Kidney capillary endothelial cell (primary cell): ENCODE data around the gene CELF4.

Experiments
- DNase-seq: peaks from one replicate; pipeline ENCODE4 v3.0.0-alpha.2; 2018; ENCODE audit warnings: low spot score

CELF4 gene

GRCh38 chr18:37346048-37346447, 219.6 kb downstream of the CELF4 start:
- DNase-seq: no peak

GRCh38 chr18:37343542-37343851, 222.1 kb downstream of the CELF4 start:
- no peak for DNase-seq

GRCh38 chr18:37341473-37342086, 224.0 kb downstream of the CELF4 start:
- no peak for DNase-seq

GRCh38 chr18:37341016-37341415, 224.6 kb downstream of the CELF4 start:
- DNase-seq: peak; percentile 33

- DNase-seq: no peak
These were observed 225.8 kb downstream of the CELF4 start for GRCh38 chr18:37339701-37340215.

- DNase-seq: no peak
These were observed 228.9 kb downstream of the CELF4 start for GRCh38 chr18:37336568-37337285.

GRCh38 chr18:37335409-37335736, 230.2 kb downstream of the CELF4 start:
- DNase-seq: no peak

- DNase-seq: peak; percentile 21
These were observed 230.8 kb downstream of the CELF4 start for GRCh38 chr18:37334631-37335408.

- DNase-seq: no peak
These were observed 232.8 kb downstream of the CELF4 start for GRCh38 chr18:37332628-37333420.

GRCh38 chr18:37332219-37332618, 233.4 kb downstream of the CELF4 start:
- DNase-seq: no peak

GRCh38 chr18:37330173-37330572, 235.4 kb downstream of the CELF4 start:
- no peak for DNase-seq

- DNase-seq: no peak
These were observed 236.5 kb downstream of the CELF4 start for GRCh38 chr18:37328946-37329719.

- DNase-seq: no peak
These were observed 238.5 kb downstream of the CELF4 start for GRCh38 chr18:37327063-37327577.

GRCh38 chr18:37322492-37323035, 243.0 kb downstream of the CELF4 start:
- peak; percentile 40 for DNase-seq

- no peak for DNase-seq
These were observed 243.8 kb downstream of the CELF4 start for GRCh38 chr18:37321582-37322491.

- DNase-seq: no peak
These were observed 245.3 kb downstream of the CELF4 start for GRCh38 chr18:37320317-37320716.

GRCh38 chr18:37318360-37319355, 246.9 kb downstream of the CELF4 start:
- no peak for DNase-seq

- DNase-seq: no peak
These were observed 248.1 kb downstream of the CELF4 start for GRCh38 chr18:37317486-37317885.

GRCh38 chr18:37316468-37316867, 249.1 kb downstream of the CELF4 start:
- no peak for DNase-seq
